SK-N-SH treated with all-trans-retinoic acid at 6 μM for 48 hours (cell line): ENCODE measurements around the gene RASSF4.

Experiments used
- CSRNP3 ChIP-seq: fragments of 250-450 bp; sonication (Bioruptor Pico); IDR thresholded peaks from 2 replicates; pipeline ENCODE4 v1.5.1; 2021; ENCODE audit warnings: mild to moderate bottlenecking, moderate library complexity
- ZNF565 ChIP-seq: fragments of 450-650 bp; formaldehyde crosslinking; conservative IDR thresholded peaks from 2 replicates; pipeline ENCODE4 v1.5.0; 2020; ENCODE audit warnings: low read depth, mild to moderate bottlenecking, moderate library complexity
- TF ChIP-seq, protein P1 (sequence below): fragments of 250-450 bp; sonication (Bioruptor Pico); IDR thresholded peaks from 2 replicates; pipeline ENCODE4 v1.8.0; 2020; ENCODE audit warnings: mild to moderate bottlenecking, moderate library complexity, borderline replicate concordance

DNA sequence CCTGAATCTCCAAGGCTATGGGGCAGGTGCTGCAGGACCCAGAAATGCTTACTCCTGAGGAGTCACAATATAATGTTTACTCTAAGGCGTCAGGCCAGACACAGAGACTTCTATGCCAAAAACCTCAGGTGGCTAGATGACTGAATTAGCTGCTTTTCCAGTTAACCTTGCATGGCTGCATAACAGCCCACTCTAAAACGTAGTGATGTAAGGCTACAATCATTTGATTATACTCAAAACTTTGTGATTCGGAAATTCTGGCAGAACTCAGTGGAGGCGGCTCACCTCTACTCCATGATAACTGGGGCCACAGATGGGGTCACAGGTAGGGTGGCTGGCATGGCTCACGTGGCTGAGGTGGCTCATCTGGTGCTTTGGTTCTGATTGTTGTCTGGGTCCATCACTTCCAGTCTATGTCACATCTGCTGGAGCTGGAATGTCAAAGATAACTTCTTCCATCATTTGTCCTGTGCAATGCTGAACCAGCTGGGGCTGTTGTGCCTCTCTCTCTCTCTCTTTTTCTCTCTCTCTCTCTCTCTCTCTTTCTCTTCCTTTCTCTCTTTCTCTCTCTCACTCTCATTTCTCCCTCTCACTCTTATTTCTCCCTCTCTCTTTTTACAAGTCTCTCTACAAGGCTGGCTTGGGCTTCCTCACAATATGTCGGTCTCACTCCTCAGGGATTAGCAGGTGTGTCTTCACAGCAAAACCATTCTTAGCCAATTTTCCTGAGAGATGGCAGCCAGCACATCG is 36.6 kb upstream of the RASSF4 start:
- TF ChIP-seq CSRNP3: no peak
- no peak for TF ChIP-seq ZNF565 (CRISPR knock-in tag)
- TF ChIP-seq, protein P1, sequence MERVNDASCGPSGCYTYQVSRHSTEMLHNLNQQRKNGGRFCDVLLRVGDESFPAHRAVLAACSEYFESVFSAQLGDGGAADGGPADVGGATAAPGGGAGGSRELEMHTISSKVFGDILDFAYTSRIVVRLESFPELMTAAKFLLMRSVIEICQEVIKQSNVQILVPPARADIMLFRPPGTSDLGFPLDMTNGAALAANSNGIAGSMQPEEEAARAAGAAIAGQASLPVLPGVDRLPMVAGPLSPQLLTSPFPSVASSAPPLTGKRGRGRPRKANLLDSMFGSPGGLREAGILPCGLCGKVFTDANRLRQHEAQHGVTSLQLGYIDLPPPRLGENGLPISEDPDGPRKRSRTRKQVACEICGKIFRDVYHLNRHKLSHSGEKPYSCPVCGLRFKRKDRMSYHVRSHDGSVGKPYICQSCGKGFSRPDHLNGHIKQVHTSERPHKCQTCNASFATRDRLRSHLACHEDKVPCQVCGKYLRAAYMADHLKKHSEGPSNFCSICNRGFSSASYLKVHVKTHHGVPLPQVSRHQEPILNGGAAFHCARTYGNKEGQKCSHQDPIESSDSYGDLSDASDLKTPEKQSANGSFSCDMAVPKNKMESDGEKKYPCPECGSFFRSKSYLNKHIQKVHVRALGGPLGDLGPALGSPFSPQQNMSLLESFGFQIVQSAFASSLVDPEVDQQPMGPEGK (CRISPR knock-in tag): no peak
